ENCODE data around the gene HSP90AB1. TPM values are rescaled to one million over a fixed set of nuclear protein-coding genes. Genes with fewer than 3 reads are reported as not detected.

The HSP90AB1 gene
- total RNA-seq, 1 experiment from 2014 or later, result 1,821 TPM

DNA sequence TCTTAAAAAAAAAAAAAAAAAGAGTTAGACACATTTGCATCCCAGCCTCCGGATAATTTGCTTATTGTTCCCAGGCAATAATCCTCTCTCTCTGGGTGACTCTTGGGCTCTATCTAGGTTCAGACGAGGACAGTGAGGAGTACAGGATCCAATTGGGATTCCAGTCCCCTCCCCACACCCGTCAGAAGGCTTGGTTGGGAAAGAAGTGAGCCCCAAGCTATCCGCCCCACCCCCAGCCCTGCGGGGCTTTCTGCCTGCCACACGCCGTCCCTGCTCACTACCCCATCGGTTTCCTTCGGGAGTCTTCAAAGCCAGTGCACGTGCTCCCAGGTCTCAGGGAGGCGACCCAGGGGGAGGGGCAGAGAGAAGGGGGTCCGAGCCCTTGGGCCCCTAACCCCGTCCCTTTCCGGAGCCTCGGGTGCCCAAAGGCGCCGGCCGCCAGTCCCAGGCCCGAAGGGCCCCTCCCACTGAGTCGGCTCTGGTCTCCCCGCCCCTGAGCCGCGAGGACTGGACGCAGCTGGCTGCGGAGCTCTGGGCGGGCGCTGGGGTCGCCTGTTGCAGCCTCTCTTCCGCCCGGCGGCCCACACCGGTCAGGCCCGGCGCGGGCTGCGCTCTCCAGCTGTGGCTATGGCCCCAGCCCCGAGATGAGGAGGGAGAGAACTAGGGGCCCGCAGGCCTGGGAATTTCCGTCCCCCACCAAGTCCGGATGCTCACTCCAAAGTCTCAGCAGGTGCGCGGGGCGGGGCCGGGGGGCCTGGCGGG lies 27.7 kb upstream of the HSP90AB1 start:
- Histone ChIP-seq H3K36me3 (replicated peaks; ENCODE audit: control insufficient read depth, insufficient read depth, low read length) (no peaks in the 10 kb centered on the region), H3K27me3 (ENCODE audit: control insufficient read depth, insufficient read depth, low read length) (no peaks in the 10 kb centered on the region), H3K4me3 (ENCODE audit: insufficient read depth, low read depth, low read length) (peak overlapping the region; percentile 53)
- DNase-seq, result peak; percentile 96

- peak overlapping the region; percentile 53 for H3K4me3 ChIP-seq (ENCODE audit: insufficient read depth, low read depth, low read length)
Observed at GRCh38 chr6:44219815-44220784, 26.8 kb upstream of the HSP90AB1 start.

DNA sequence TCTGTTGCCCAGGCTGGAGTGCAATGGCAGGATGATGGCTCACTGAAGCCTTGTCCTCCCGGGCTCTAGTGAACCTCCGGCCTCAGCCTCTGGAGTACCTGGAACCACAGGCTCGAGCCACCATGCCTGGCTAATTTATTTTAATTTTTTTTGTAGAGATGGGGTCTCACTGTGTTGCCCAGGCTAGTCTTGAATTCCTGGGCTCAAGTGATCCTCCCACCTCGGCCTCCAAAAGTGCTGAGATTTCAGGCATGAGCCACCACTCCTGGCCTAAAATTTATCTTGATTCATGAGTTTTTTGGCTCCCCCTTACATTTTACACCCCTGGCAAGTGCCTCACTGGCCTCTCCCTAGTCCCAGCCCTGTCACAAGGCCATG lies 26.0 kb upstream of the HSP90AB1 start:
- H3K36me3 ChIP-seq (replicated peaks; ENCODE audit: control insufficient read depth, insufficient read depth, low read length), result no peaks in the 10 kb centered on the region; the same call in 1 of the 2 replicates
- H3K27me3 ChIP-seq (ENCODE audit: control insufficient read depth, insufficient read depth, low read length), result no peaks in the 10 kb centered on the region
- H3K4me3 ChIP-seq (ENCODE audit: insufficient read depth, low read depth, low read length), result no peak overlapping the region
- no peak for DNase-seq

More at GRCh38 chr6:44219815-44220784, 26.8 kb upstream of the HSP90AB1 start:
- no peak for DNase-seq
- Histone ChIP-seq H3K36me3 (replicated peaks; ENCODE audit: control insufficient read depth, insufficient read depth, low read length) (no peaks in the 10 kb centered on the region), H3K27me3 (ENCODE audit: control insufficient read depth, insufficient read depth, low read length) (no peaks in the 10 kb centered on the region)

DNA sequence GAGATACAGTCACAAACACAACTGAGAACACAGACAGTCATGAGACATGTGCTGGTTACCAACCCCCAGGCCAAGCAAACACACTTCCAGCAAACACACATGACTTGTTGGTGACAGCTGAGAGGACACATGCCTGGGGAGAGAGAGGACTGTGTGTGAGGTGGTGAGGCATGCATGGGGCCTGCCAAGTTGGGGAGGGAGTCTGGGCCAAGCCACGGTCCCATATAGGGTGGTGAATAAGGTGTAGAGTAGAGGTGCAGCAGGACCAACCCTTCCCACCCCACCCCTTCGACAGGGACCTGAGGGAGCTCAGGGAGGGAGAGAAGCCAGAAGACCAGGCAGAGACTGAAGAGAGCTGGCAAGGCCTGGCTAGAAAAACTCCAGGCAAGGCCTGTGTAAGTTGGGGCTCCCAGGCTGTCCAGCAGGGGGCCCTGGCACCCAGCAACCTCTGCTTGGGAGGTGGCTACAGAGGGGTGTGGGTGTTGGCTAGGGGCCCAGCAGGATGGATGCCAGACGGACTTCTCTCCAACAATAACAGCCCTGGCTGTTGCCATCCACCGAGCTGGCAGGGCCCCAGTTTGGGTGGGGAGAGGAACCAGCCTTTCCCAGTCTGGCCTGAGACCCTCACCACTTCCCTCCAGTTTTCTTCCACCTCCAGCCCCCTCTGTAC lies 25.5 kb upstream of the HSP90AB1 start:
- DNase-seq, result peak; percentile 67
- no peaks in the 10 kb centered on the region for H3K27me3 ChIP-seq (ENCODE audit: control insufficient read depth, insufficient read depth, low read length)
- no peak overlapping the region for H3K4me3 ChIP-seq (ENCODE audit: insufficient read depth, low read depth, low read length)
- H3K36me3 ChIP-seq (replicated peaks; ENCODE audit: control insufficient read depth, insufficient read depth, low read length), result no peaks in the 10 kb centered on the region; the same call in 1 of the 2 replicates

DNA sequence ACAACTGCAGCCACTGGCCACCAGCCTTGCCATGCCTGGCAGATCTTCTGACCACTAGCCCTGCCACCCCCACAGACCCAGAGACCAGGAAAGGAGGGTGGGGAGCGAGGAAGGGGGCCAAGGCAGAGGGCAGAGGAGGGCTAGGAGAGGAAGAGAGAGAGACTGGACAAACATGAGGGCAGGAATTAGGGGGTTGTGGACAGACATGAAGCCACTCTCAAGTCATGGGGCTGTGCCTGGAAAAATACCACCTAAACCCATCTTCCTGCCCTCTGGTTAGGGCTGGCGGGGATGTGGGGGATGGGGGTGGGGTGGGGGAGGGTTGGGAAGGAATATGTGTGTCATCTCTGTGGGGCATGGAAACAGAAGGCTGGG lies 25.0 kb upstream of the HSP90AB1 start:
- Histone ChIP-seq H3K27me3 (ENCODE audit: control insufficient read depth, insufficient read depth, low read length) (no peaks in the 10 kb centered on the region), H3K36me3 (replicated peaks; ENCODE audit: control insufficient read depth, insufficient read depth, low read length) (no peaks in the 10 kb centered on the region; the same call in 1 of the 2 replicates), H3K4me3 (ENCODE audit: insufficient read depth, low read depth, low read length) (no peak overlapping the region)
- peak; percentile 52 for DNase-seq

GRCh38 chr6:44222486-44223318 lies 24.2 kb upstream of the HSP90AB1 start:
- Histone ChIP-seq H3K27me3 (ENCODE audit: control insufficient read depth, insufficient read depth, low read length) (no peaks in the 10 kb centered on the region), H3K4me3 (ENCODE audit: insufficient read depth, low read depth, low read length) (peak overlapping the region; percentile 71), H3K36me3 (replicated peaks; ENCODE audit: control insufficient read depth, insufficient read depth, low read length) (no peaks in the 10 kb centered on the region; the same call in 1 of the 2 replicates)
- peak; percentile 86 for DNase-seq

DNA sequence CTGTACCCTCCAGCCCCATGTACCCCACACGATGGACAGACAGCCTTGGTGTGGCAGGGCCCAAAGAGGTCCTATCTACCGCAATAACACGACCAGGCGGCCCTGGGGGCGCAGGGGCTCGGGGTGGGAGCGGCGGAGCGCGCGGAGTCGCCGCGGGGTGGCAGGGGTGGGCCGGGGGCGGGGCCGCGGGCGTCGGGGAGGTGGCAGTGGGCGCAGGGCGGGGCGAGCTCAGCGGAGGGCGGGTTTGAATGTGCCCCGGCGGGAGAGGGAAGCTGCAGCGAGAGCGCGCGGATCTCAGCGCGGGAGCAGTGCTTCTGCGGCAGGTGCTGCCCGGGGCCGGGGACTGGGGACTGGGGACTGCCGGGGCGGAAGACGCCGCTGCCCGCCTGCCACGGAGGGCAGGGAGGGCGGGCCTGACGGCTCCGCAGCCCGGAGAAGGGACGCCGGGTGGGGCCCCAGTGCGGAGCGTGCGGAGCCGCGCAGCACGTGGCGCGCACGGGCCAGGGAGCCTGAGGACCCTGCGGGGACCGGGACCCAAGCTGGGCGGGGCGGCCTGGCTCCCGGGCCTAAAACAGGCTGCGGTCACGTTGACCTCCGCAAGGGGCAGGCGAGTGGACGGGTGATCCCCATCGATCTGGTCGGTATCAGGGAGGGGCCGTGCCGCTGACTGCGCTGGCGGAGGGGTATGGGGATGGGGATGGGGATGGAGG lies 23.4 kb upstream of the HSP90AB1 start, which contains the start of gene SLC29A1:
Gene SLC29A1 (plus strand): TSS at position 277 of the 710 bp plus-strand sequence. CDS start 3,719 bp downstream, outside the sequence.
- no peaks in the 10 kb centered on the region for H3K27me3 ChIP-seq (ENCODE audit: control insufficient read depth, insufficient read depth, low read length)
- H3K36me3 ChIP-seq (replicated peaks; ENCODE audit: control insufficient read depth, insufficient read depth, low read length), result peaks cover 2% of the 10 kb centered on the region; the same call in 1 of the 2 replicates
- H3K4me3 ChIP-seq (ENCODE audit: insufficient read depth, low read depth, low read length), result peak within 1 kb of the TSS; percentile 71
- DNase-seq, result peak; percentile 98

GRCh38 chr6:44224029-44224964 lies 22.6 kb upstream of the HSP90AB1 start:
- H3K36me3 ChIP-seq (replicated peaks; ENCODE audit: control insufficient read depth, insufficient read depth, low read length), result peaks cover 5% of the 10 kb centered on the region; the same call in 1 of the 2 replicates
- H3K4me3 ChIP-seq (ENCODE audit: insufficient read depth, low read depth, low read length), result peak overlapping the region; percentile 71
- no peaks in the 10 kb centered on the region for H3K27me3 ChIP-seq (ENCODE audit: control insufficient read depth, insufficient read depth, low read length)
- DNase-seq, result peak; percentile 69

DNA sequence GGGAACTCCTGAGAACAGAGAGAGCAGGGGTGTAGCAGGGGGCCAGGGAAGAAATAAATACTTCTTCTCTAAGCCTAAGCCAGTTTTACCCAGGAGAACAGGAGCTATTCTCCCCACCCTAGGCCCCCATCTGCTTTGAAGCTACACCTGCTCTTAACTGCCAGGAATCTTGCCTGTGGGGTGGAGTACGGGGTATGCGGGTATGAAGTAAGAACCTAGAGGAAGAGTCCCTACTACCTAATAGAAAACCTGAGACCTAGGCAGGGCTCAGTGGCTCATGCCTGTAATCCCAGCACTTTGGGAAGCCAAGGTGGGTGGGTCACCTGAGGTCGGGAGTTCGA lies 22.0 kb upstream of the HSP90AB1 start:
- Histone ChIP-seq H3K27me3 (ENCODE audit: control insufficient read depth, insufficient read depth, low read length) (no peaks in the 10 kb centered on the region), H3K36me3 (replicated peaks; ENCODE audit: control insufficient read depth, insufficient read depth, low read length) (peaks cover 10% of the 10 kb centered on the region), H3K4me3 (ENCODE audit: insufficient read depth, low read depth, low read length) (0 out of 2 replicates have a peak overlapping the region, but pooled peaks have one; percentile 71)
- peak; percentile 49 for DNase-seq

DNA sequence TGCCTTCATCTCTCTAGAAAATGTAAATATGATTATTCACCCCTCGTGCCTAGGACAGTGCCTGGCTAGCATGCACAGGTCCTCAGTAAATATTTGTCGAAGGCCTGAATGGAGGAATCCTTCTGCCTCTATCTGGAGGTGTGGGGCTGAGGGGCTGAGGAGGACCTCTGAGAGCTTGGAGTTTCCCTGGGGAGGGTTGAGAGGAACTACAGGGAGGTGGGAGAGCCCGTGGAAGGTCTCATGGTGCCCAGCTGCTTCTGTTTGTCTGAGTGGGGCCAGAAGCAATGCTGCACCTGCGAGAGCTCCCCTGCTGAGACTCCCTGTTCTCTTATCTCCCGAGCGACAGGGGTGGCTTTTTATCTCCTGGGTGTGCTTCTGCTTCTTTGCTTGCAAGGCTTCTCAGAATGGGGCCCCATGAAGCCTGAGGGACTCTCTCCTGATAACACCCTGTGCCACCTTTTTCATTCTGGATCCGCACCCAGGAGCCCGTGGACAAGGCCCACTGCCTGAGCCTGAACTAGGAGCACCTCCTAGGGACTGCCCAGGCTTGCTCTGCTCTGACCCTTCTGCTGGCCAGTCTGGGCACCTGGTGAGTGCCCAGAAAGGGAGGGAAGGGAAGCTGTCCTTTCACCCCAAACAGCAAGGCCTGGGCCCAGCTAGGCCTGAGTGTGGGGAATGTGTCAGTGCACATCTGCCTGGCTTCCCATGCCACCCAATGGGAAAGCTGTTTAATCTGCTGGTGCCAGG lies 21.1 kb upstream of the HSP90AB1 start:
- no peaks in the 10 kb centered on the region for H3K27me3 ChIP-seq (ENCODE audit: control insufficient read depth, insufficient read depth, low read length)
- no peak overlapping the region for H3K4me3 ChIP-seq (ENCODE audit: insufficient read depth, low read depth, low read length)
- H3K36me3 ChIP-seq (replicated peaks; ENCODE audit: control insufficient read depth, insufficient read depth, low read length), result peaks cover 15% of the 10 kb centered on the region
- DNase-seq, result peak; percentile 28

GRCh38 chr6:44226368-44227147 lies 20.3 kb upstream of the HSP90AB1 start:
- DNase-seq, result peak; percentile 61
- Histone ChIP-seq H3K36me3 (replicated peaks; ENCODE audit: control insufficient read depth, insufficient read depth, low read length) (peaks cover 20% of the 10 kb centered on the region), H3K27me3 (ENCODE audit: control insufficient read depth, insufficient read depth, low read length) (no peaks in the 10 kb centered on the region), H3K4me3 (ENCODE audit: insufficient read depth, low read depth, low read length) (no peak overlapping the region)

Data from H7 (cell line).